AG09309 (cell line): ENCODE measurements around the gene REG4.
A peak's percentile ranks its signal among the peaks of the same experiment; 100 is the strongest.

Source experiments
- DNase-seq: peaks from one replicate; pipeline ENCODE4 v3.0.0-alpha.2; 2010; ENCODE audit warnings: low read depth
- H3K4me3 ChIP-seq: 2 replicates; pipeline ENCODE4 v1.5.1; 2011; ENCODE audit warnings: mild to moderate bottlenecking, low read depth, low read length, moderate library complexity; ENCODE audit not compliant: control insufficient read depth
- TF ChIP-seq, protein P1 (sequence below): IDR thresholded peaks from 2 replicates; pipeline ENCODE4 v1.5.1; 2011; ENCODE audit warnings: mild to moderate bottlenecking, low read depth, low read length, inconsistent platforms; ENCODE audit not compliant: insufficient read depth, control insufficient read depth; ENCODE audit errors: missing control alignments

Gene REG4

DNA sequence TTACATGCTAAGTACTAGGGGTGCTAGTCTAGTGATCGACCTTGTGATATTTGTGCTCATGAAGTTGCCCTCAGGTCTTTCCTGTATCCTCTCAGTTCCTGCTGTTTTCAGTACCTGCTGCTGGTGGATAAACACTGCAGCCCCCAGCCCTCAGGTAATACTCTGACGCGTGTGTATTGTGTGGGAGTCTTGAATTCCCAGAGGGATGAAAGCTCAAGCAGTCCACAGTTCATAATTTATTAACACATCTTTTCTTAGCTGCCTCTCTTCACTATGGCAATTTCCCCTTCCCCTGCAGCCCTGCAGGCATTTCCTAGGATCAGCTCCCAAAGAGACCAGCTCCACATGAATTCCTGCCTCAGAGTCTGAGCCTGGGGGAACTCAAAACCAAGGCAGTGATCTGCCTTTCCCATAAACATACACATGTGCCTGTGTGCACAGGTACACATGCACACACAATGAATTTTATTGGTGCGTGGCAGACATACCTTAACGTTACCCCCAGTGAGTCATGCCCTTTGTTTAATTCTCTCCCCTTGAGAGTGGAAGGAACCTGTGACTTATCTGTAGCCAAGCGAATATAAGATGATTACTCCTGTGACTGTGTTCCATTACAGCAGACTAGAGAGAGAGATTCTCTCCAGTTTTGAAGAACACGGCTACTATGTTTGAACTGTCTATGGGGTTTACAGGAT lies 28.5 kb downstream of the REG4 start:
- H3K4me3 ChIP-seq: no peak overlapping the region
- TF ChIP-seq, protein P1, sequence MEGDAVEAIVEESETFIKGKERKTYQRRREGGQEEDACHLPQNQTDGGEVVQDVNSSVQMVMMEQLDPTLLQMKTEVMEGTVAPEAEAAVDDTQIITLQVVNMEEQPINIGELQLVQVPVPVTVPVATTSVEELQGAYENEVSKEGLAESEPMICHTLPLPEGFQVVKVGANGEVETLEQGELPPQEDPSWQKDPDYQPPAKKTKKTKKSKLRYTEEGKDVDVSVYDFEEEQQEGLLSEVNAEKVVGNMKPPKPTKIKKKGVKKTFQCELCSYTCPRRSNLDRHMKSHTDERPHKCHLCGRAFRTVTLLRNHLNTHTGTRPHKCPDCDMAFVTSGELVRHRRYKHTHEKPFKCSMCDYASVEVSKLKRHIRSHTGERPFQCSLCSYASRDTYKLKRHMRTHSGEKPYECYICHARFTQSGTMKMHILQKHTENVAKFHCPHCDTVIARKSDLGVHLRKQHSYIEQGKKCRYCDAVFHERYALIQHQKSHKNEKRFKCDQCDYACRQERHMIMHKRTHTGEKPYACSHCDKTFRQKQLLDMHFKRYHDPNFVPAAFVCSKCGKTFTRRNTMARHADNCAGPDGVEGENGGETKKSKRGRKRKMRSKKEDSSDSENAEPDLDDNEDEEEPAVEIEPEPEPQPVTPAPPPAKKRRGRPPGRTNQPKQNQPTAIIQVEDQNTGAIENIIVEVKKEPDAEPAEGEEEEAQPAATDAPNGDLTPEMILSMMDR: no peak
- DNase-seq: no peak

DNA sequence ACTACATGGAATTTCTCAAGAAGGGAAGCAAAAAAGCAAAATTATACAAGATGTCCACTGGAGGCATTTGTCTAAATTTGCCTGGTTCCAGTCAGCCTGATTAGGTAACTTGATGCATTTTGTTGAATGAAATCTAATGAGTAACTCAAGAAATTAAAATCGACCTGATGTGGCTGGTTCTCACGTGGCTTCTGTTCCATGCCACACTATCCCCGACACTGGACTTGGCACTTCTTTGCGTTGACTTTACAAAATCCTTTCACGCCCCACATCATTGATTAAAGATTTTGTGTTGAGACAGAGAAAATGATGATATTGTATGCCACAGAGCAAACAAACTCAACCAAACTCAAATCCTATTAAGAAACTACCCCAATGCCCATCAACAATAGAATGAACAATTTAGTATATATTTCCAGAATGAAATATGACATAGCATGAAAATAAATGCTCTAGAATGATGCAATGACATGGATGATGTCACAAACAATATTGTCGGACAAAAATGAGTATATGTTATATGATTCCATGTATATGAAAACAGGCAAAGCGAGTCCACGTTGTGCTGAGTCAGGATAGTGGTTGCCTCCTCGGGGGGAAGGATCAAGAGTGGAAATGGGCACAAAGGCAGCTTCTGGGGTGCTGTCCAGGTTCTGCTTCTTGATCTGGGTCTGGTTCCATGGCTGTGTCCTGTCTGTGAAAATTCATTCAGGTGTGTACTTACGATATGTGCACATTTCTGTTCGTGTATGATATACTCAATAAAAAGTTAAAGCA lies 29.6 kb downstream of the REG4 start:
- DNase-seq: no peak

DNA sequence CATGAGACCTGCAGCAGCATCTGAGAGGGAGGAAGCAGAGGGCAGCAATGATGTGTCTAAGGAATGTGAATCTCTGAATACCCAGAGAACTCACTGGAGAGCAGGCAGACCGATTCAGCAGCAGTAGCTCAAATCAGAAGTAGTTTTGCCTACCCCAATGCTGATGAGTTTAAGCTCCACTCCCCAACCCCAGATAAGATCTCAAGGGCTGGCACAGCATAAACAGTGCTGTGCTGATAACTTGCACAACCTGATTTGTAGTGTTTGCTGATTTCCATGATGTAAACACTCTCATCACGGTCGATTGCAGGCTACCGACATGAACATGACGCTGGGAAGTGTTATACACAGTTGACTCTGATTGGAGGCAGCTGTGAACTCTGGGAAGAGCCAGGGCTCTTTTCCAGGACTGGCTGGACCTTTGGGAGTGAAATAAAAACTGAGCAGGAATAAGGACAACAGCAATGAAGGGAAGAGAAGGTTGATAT lies 31.3 kb downstream of the REG4 start:
- peak overlapping the region; percentile 25 for H3K4me3 ChIP-seq
- DNase-seq: no peak
- TF ChIP-seq, protein P1: no peak

More for the DNA sequence above, 29.6 kb downstream of the REG4 start:
- TF ChIP-seq, protein P1: no peak
- H3K4me3 ChIP-seq: no peak overlapping the region

DNA sequence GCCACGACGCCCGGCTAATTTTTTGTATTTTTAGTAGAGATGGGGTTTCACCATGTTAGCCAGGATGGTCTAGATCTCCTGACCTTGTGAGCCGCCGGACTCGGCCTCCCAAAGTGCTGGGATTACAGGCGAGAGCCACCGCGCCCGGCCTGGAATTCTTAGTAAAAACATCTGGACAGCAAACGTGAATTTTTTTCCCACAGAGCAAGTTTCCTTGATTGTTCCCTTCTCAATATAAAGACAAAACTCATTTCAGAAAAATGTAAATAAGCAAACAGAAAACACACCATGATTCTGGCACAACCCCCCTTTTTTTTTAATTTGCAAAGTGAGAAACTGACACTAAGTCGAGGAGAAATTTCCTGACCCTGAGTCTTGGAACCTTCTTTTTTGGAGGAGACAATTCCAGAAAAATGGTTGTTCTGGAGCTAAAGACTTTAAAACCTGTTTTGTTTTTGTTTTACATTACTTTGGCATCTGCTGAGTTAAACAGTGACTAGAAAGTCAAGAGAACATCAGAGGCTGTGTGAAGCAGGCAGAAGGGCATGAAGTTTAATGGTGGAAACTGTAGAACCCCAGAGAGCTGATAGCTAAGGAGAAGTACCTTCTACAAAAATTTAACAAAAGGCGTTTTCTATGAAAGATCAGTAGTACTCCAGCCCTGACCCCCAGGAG lies 32.2 kb downstream of the REG4 start:
- H3K4me3 ChIP-seq: no peak overlapping the region
- DNase-seq: no peak
- TF ChIP-seq, protein P1: no peak

DNA sequence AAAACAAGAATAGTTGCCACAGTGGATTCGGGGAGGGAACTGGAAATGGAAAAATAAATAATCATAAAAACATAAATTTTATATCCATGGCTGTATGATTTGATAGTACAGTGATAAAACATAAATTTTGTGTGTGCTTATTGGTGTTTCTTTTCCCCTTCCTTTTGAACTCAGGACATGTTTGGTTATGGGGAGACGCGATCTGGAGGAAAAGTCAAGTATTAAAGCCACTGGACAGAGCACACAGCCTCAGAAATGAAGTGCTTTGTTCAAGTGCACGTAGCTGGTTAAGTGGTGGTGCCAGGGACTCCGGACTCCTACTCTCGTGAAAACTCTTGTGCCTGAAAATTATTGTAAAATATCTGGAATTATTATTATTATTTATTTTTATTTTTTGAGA lies 32.9 kb downstream of the REG4 start:
- no peak for DNase-seq
- no peak overlapping the region for H3K4me3 ChIP-seq
- TF ChIP-seq, protein P1: no peak

DNA sequence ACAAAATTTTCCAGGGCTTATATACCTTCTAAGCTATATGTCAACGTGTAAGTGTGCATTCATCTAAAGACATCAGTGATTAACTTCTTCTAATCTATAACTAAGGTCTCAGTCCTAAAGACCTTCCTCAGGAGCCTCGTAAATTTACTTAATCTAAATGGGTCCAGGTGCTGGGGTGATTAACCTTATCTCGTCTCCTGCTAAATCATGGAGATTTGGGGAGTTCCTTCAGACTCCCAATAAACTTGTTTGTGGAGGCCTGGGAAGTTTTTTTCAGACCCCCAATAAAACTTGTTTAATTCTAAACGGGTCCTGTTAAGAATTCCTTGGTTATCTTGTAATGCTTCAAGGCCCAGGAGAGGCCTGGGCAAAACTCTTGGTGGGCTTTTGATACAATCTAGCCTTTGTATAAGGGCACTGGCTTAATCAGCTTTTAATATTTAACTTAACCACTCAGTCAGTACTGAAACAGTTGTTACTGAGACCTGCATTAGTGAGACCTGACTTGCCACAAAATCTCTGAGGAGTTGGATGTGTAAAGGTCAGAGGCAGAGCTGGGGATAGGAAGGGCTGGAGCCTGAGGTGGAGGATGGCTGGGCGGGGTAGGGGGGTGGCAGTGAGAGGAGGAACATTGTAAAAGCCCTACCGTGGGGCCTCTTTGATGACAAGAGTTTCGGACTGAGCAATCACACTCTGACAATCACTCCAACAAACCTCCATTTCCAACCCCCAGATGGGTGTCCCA lies 36.3 kb downstream of the REG4 start:
- no peak for DNase-seq
- H3K4me3 ChIP-seq: no peak overlapping the region

More for the DNA sequence above, 36.3 kb downstream of the REG4 start:
- TF ChIP-seq, protein P1: no peak
